Measurements from ENCODE around the gene PAM.
"Not testable (repeated sequence)": the region's sequence is repeated elsewhere in the genome, so short reads cannot be mapped to it uniquely, and the experiment has no call there.

Gene PAM

GRCh38 chr5:103003872-103004271 lies 248.8 kb downstream of the PAM start:
- no peak for DNase-seq (ENCODE audit: low spot score)

- no peak for DNase-seq (ENCODE audit: low spot score)
Observed at GRCh38 chr5:103005276-103005675, 250.2 kb downstream of the PAM start.

- DNase-seq (ENCODE audit: low spot score) = no peak
Observed at GRCh38 chr5:103006921-103007320, 251.8 kb downstream of the PAM start.

DNA sequence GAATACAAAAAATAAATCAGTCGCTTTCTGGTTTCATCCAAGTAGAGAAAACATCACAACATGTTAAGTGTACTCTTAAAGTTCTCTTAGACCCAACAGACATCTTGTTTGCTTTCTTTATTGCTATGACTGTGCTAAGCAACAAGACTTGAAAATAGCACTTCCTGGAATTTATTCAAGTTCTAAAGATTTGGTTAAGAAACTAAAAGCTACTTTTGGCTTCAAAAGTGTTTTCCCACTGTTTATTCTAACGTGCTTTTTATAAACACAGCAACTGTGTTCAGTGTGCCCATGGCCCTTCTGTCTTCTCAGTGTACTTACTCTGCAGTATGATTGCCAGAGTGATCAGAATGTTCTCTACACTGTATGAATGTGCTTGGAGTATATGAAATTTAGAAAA lies 255.1 kb downstream of the PAM start:
- DNase-seq (ENCODE audit: low spot score) = no peak

DNA sequence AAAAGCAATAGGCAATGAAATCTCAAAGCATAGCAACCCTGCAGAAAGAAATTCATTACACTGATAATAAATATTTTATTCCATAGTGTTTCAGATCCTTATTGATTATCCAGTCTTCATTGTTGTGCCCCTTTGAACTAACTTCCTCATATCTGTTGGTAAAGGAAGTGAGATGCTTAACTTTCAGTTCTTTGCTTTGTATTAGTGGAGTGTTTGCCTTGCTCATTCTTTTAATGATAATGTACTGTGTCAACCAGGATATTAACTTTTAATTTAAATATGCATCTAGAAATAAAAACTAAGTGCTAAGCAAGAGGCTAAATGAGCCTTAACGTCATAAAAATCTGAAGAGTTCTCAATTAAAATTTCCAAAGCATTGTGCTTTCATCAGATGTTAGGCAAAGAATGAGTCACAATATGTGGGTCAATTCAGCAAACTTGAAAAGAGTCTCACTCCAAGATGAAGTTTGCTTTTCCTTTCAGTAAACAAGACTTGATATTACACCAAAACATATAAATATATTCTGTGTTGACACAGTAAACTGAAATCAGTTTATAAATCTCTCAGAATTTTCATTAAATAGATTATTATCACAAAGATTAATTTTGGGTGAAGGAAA lies 258.9 kb downstream of the PAM start:
- no peak for DNase-seq (ENCODE audit: low spot score)

GRCh38 chr5:103014983-103015382 lies 259.9 kb downstream of the PAM start:
- DNase-seq (ENCODE audit: low spot score) = no peak

DNA sequence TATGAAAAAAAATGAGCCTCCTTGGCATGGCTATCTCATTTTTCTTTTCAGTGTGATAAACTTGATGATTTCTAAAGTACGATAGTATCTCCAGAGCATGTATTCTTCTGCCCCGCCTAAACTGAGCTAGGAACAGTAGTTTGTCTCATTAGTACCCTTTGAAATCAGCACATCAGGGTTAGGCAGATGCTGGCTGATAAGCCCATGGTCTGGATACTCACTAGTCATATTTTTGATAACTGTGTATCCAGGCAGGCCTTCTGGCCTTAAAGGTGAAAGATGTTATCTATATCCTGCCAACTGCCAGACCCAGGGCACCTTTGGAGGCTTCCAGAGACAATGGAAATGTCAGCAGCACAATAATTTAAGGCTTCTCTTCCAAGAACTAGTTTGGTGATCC lies 261.1 kb downstream of the PAM start:
- no peak for DNase-seq (ENCODE audit: low spot score)

GRCh38 chr5:103019804-103020203 lies 264.7 kb downstream of the PAM start:
- DNase-seq (ENCODE audit: low spot score) = no peak

- DNase-seq (ENCODE audit: low spot score) = no peak
Observed at GRCh38 chr5:103021314-103021713, 266.2 kb downstream of the PAM start.

GRCh38 chr5:103027267-103027666 lies 272.2 kb downstream of the PAM start:
- no peak for DNase-seq (ENCODE audit: low spot score)

GRCh38 chr5:103031607-103032006 lies 276.5 kb downstream of the PAM start:
- DNase-seq (ENCODE audit: low spot score) = no peak

DNA sequence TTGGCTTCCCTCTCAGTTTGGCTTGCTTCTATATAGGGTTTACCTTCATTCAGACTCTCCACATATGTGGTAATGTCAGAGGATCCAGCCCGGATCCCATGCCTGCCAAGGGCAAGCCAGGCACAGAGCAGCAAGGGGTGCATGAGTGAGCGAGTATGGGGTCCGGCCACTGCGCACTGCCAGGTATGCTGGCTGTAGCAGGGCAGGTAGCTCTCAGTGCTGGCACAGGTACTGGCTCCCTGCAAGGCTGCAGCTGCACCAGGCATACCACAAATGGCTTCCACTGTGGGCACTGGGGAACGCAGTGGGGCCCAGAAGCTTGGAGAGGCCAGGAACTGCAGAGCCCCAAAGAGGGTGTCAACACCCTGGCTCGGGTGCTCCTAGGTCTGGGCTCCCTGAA lies 278.6 kb downstream of the PAM start:
- DNase-seq (ENCODE audit: low spot score) = no peak

DNA sequence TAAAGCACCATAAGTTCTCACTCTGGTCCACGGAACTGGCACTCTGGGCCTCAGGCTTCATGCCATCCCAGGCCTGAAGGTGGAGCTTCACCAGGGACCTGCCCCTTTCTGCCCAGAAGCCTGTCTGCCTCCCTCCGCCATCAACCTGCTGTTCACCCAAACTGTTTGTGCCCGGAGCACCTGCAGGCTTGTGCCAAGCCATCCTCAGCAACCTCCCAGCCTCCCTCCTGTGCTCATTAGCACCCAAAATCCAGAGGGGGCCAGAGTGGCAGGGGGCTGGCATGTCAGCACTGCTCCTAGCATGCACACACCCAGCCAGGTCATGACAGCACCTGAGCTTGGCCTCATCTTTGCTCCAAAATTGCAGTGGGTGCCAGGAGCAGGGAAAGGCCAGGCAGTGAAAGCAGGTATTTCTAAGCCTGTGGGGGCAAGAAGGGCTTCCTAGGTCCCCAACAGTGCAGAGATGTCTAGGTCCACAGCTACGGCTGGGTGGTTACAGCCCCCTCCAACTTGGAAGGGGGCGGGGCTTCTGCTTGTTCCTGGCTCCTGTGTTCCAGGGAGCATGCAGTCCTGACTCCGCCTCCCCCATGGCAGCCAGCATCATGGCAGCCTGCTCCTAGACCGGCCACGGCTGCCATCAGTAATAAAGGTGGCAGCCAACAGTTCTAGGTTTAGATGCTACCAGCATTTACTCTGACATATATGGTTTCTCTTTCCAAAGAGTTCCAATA lies 279.7 kb downstream of the PAM start:
- DNase-seq (ENCODE audit: low spot score) = no peak

GRCh38 chr5:103035701-103036100 lies 280.6 kb downstream of the PAM start:
- DNase-seq (ENCODE audit: low spot score) = no peak

DNA sequence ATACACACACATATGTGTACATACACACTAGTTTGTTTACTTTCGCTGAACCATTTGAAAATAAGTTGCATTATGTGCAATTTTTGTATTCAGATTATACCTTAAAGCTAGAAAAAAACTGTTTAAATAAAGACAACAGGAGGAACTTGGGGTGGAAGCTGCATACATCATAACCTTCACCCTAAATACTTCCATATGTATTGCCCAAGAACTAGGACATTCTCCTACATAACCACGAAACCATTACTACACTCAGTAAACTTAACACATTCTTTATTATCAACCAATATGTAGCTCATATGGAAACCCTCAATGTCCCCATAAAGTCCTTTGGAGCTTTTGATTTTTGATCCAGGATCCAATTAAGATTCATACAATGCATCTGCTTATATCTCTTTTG lies 281.5 kb downstream of the PAM start:
- DNase-seq (ENCODE audit: low spot score) = no peak

GRCh38 chr5:103037673-103038455 lies 282.8 kb downstream of the PAM start:
- no peak for DNase-seq (ENCODE audit: low spot score)

DNA sequence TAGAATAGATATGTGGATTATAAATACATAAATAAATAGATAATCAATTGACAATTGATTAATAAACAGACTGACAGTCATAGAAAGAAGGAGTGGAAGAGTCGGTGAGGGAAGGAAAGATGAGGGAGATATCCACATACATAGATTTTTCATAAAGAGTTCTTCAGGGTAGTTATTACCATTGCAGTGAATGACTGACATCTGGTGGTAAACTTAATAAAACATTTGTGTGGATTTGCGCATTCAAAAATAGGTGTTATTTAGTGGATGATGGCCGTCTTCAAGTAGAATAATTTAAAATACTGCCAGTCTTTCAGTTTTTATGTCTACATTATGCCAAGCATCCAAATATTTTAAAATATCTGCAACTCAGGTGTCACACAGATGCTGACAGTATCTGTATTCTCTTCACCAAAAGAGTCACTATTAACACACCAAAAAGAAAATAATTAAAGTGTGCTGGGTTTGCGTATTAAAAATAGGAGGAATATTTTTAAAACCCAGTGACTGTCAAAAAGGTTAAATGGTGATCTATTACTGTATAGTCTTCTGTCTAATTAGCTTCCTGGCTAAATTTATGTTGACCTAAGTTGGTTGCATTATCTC lies 286.1 kb downstream of the PAM start:
- DNase-seq (ENCODE audit: low spot score) = no peak

- DNase-seq (ENCODE audit: low spot score) = not testable (repeated sequence)
Observed at GRCh38 chr5:103046706-103047105, 291.6 kb downstream of the PAM start.

GRCh38 chr5:103057208-103058130 lies 302.4 kb downstream of the PAM start:
- DNase-seq (ENCODE audit: low spot score) = no peak

DNA sequence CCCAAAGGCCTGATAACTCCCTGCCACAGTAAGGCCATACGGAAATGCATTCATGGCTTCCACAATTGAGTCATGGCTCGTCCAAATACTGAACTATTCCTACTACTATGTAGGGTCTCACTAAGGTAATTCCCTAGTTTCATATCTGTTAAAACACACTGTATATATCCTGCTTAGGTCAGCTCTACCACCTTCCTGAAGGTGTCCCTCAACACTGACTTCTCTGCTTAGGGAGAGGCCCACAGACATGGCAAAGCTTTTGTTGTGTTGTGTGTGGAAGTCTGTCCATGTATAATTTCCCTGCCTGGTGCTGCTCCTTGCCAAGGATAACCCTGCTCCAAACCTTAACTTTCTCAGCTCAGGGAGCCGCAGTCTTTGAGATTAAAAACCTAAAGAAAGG lies 304.4 kb downstream of the PAM start:
- DNase-seq (ENCODE audit: low spot score) = no peak

DNA sequence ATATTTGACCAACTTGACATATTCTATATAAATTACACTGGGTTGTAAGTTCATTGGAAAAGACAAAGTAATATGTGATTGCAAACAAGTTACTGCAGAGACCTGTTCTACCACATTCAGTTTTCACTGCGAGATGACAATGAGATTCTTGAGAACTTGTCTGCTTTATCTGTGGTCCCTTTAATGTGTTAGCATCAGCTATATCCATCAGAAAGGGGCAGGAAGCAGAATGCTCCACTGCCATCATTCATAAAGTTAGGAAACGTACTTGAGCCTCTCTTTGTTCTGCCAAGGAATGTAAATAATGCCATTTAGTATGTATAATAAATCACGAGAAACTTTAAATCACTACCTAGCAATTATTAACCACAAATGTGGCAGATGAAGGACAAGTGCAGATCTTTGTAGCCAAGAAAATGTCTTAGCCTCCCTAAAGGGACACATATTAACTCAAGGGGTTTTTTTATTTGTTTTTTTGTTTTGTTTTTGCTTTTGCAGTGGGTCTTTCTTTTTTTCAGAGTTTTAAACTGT lies 305.4 kb downstream of the PAM start:
- DNase-seq (ENCODE audit: low spot score) = no peak

Measured in hematopoietic multipotent progenitor cell treated with erythropoietin and hydrocortisone succinate and interleukin-3 and kit ligand, for 17 days (in vitro differentiated cells).